IMR-90 (cell line): ENCODE results near the gene SPEG. TPM values are rescaled to one million over a fixed set of nuclear protein-coding genes. Genes with fewer than 3 reads are reported as not detected.

Experiments
- ATAC-seq: fragments of 200-7000 bp; cut with Tn5 transposase; 2 replicates; pipeline ENCODE4 v1.9.1; 2020; ENCODE audit warnings: low read depth, mild to moderate bottlenecking, moderate library complexity
- BruUV-seq: library from RNA; stranded (reverse); fragments of 400-500 nt; replicated peaks from 2 replicates; lab custom pipeline; 2021; lab: Mats Ljungman, UMichigan
- CTCF ChIA-PET: fragments of 300-600 bp; formaldehyde crosslinking; extraction: SDS; loops from one replicate; lab custom pipeline; 2021; ENCODE audit warnings: antibody characterized with exemption; lab: Yijun Ruan, JAX
- POLR2A ChIA-PET: fragments of 300-600 bp; sonication (Branson Sonifier 250); formaldehyde crosslinking; loops from one replicate; lab custom pipeline; 2022; ENCODE audit warnings: antibody characterized with exemption; ENCODE audit not compliant: unreplicated experiment; lab: Charles Lee
- DNase-seq: peaks from one replicate; pipeline ENCODE4 v3.0.0; 2013
- H2AFZ ChIP-seq: replicated peaks from 2 replicates; pipeline ENCODE3; 2013; ENCODE audit warnings: low read length, mild to moderate bottlenecking; ENCODE audit not compliant: poor library complexity
- H2AK5ac ChIP-seq: 2 replicates; pipeline ENCODE4 v1.6.1; 2013; ENCODE audit warnings: low read depth, low read length, inconsistent platforms
- H2AK9ac ChIP-seq: replicated peaks from 2 replicates; pipeline ENCODE3; 2013; ENCODE audit warnings: mild to moderate bottlenecking, low read depth, low read length, moderate library complexity; ENCODE audit not compliant: poor library complexity
- H2BK120ac ChIP-seq: 2 replicates; pipeline ENCODE4 v1.6.1; 2013; ENCODE audit warnings: low read depth, low read length, inconsistent platforms
- H2BK15ac ChIP-seq: 3 replicates; pipeline ENCODE4 v1.6.1; 2013; ENCODE audit warnings: low read depth, low read length, inconsistent platforms
- H2BK20ac ChIP-seq: 2 replicates; pipeline ENCODE4 v1.6.1; 2013; ENCODE audit warnings: low read depth, mild to moderate bottlenecking, inconsistent platforms, low read length, moderate library complexity
- H2BK5ac ChIP-seq: 2 replicates; pipeline ENCODE4 v1.6.1; 2013; ENCODE audit warnings: mild to moderate bottlenecking, low read depth, low read length, inconsistent platforms; ENCODE audit not compliant: poor library complexity, severe bottlenecking
- H3K14ac ChIP-seq: replicated peaks from 2 replicates; pipeline ENCODE4 v1.6.1; 2013; ENCODE audit warnings: low read depth, low read length, inconsistent platforms
- H3K18ac ChIP-seq: 2 replicates; pipeline ENCODE4 v1.6.1; 2013; ENCODE audit warnings: low read depth, low read length, control low read depth
- H3K23ac ChIP-seq: 2 replicates; pipeline ENCODE4 v1.6.1; 2013; ENCODE audit warnings: low read depth, low read length, inconsistent platforms
- H3K27ac ChIP-seq: 2 replicates; pipeline ENCODE4 v1.5.1; 2013; ENCODE audit warnings: mild to moderate bottlenecking, control low read depth, low read length; ENCODE audit not compliant: insufficient read depth
- H3K27me3 ChIP-seq: 2 replicates; pipeline ENCODE4 v1.6.1; 2013; ENCODE audit warnings: low read length; ENCODE audit not compliant: control insufficient read depth, insufficient read depth
- H3K36me3 ChIP-seq: 2 replicates; pipeline ENCODE4 v1.6.1; 2013; ENCODE audit warnings: low read length, mixed read lengths; ENCODE audit not compliant: control insufficient read depth, insufficient read depth
- H3K4ac ChIP-seq: 2 replicates; pipeline ENCODE4 v1.6.1; 2013; ENCODE audit warnings: low read depth, low read length, inconsistent platforms
- H3K4me1 ChIP-seq: 2 replicates; pipeline ENCODE4 v1.6.1; 2013; ENCODE audit warnings: low read length, mixed read lengths; ENCODE audit not compliant: control insufficient read depth, insufficient read depth
- H3K4me2 ChIP-seq: 2 replicates; pipeline ENCODE4 v1.6.1; 2013; ENCODE audit warnings: low read depth, mild to moderate bottlenecking, control low read depth, low read length, moderate library complexity
- H3K4me3 ChIP-seq: 2 replicates; pipeline ENCODE4 v1.5.1; 2013; ENCODE audit warnings: low read depth, mild to moderate bottlenecking, control low read depth, low read length, moderate library complexity; ENCODE audit not compliant: insufficient read depth
- H3K56ac ChIP-seq: 2 replicates; pipeline ENCODE4 v1.6.1; 2013; ENCODE audit warnings: low read length, inconsistent platforms; ENCODE audit not compliant: insufficient read depth; ENCODE audit errors: extremely low read depth
- H3K79me1 ChIP-seq, 2 experiments: 2 replicates each; pipeline ENCODE4 v1.6.1; 2013; ENCODE audit warnings: low read length in 2 of 2, inconsistent platforms in 1 of 2, low read depth in 1 of 2
- H3K9ac ChIP-seq: 2 replicates; pipeline ENCODE4 v1.6.1; 2013; ENCODE audit warnings: low read depth, low read length, control low read depth
- H3K9me1 ChIP-seq: 2 replicates; pipeline ENCODE4 v1.6.1; 2013; ENCODE audit warnings: low read length, inconsistent platforms; ENCODE audit not compliant: insufficient read depth
- H3K9me3 ChIP-seq: 2 replicates; pipeline ENCODE4 v1.6.1; 2013; ENCODE audit warnings: low read length; ENCODE audit not compliant: control insufficient read depth, insufficient read depth
- H4K20me1 ChIP-seq: 2 replicates; pipeline ENCODE4 v1.6.1; 2013; ENCODE audit warnings: low read length, inconsistent platforms; ENCODE audit not compliant: insufficient read depth
- H4K5ac ChIP-seq: 2 replicates; pipeline ENCODE4 v1.6.1; 2013; ENCODE audit warnings: mild to moderate bottlenecking, low read depth, low read length, control low read depth
- H4K8ac ChIP-seq, 2 experiments: 2 replicates each; pipeline ENCODE4 v1.6.1; 2013; ENCODE audit warnings: low read depth in 2 of 2, low read length in 2 of 2, control low read depth in 1 of 2, inconsistent platforms in 1 of 2
- H4K91ac ChIP-seq: 2 replicates; pipeline ENCODE4 v1.6.1; 2013; ENCODE audit warnings: low read depth, low read length, inconsistent platforms; ENCODE audit not compliant: insufficient read depth
- BHLHE40 ChIP-seq: fragments of 150-350 bp; IDR thresholded peaks from 2 replicates; pipeline ENCODE4 v1.6.1; 2016; ENCODE audit warnings: mild to moderate bottlenecking, low read depth, low read length
- CEBPB ChIP-seq: IDR thresholded peaks from 2 replicates; pipeline ENCODE4 v1.6.1; 2012; ENCODE audit warnings: low read depth, low read length, improper control_type of control experiment
- CHD1 ChIP-seq: IDR thresholded peaks from 2 replicates; pipeline ENCODE4 v1.6.1; 2012; ENCODE audit warnings: low read depth, low read length, improper control_type of control experiment
- FOS ChIP-seq: fragments of 150-350 bp; IDR thresholded peaks from 2 replicates; pipeline ENCODE4 v1.6.1; 2016; ENCODE audit warnings: low read depth, low read length
- MAFK ChIP-seq: IDR thresholded peaks from 2 replicates; pipeline ENCODE4 v1.6.1; 2012; ENCODE audit warnings: low read depth, low read length, improper control_type of control experiment
- MAZ ChIP-seq: IDR thresholded peaks from 2 replicates; pipeline ENCODE4 v1.6.1; 2012; ENCODE audit warnings: low read depth, mild to moderate bottlenecking, low read length, improper control_type of control experiment, moderate library complexity, borderline replicate concordance
- MXI1 ChIP-seq: IDR thresholded peaks from 2 replicates; pipeline ENCODE4 v1.6.1; 2012; ENCODE audit warnings: low read depth, mild to moderate bottlenecking, low read length, moderate library complexity, borderline replicate concordance
- NFE2L2 ChIP-seq: fragments of 150-350 bp; IDR thresholded peaks from 2 replicates; pipeline ENCODE4 v1.6.1; 2016; ENCODE audit warnings: low read depth, mild to moderate bottlenecking, low read length
- POLR2A ChIP-seq: IDR thresholded peaks from 2 replicates; pipeline ENCODE4 v1.6.1; 2012; ENCODE audit warnings: mild to moderate bottlenecking, low read depth, low read length
- RAD21 ChIP-seq: IDR thresholded peaks from 2 replicates; pipeline ENCODE4 v1.6.1; 2012; ENCODE audit warnings: low read length, improper control_type of control experiment
- RCOR1 ChIP-seq: IDR thresholded peaks from 2 replicates; pipeline ENCODE4 v1.6.1; 2012; ENCODE audit warnings: mild to moderate bottlenecking, low read length, improper control_type of control experiment; ENCODE audit not compliant: insufficient replicate concordance
- RFX5 ChIP-seq: IDR thresholded peaks from 2 replicates; pipeline ENCODE4 v1.8.0; 2012; ENCODE audit warnings: low read depth, mild to moderate bottlenecking, low read length, moderate library complexity
- SMC3 ChIP-seq: fragments of 150-350 bp; IDR thresholded peaks from 2 replicates; pipeline ENCODE4 v1.6.1; 2016; ENCODE audit warnings: low read depth, mild to moderate bottlenecking, antibody characterized with exemption, low read length, moderate library complexity
- WGBS, 2 experiments: methylation state at CpG; one replicate each; pipeline versions ENCODE4 v1.1.5 to v1.1.7; 2013; ENCODE audit warnings: missing lambda C conversion rate in 2 of 2; ENCODE audit not compliant: insufficient read length in 1 of 2; ENCODE audit errors: extremely low coverage in 2 of 2; 5-methylcytosine and 5-hydroxymethylcytosine counted together
- dilution Hi-C: fragments of 300-500 bp; cut with HindIII; formaldehyde crosslinking; loops from one replicate; pipeline ENCODE4 v1.14.3; 2018; ENCODE audit warnings: low sequenced_read_pairs; ENCODE audit not compliant: unreplicated experiment
- in situ Hi-C: fragments of 300-500 bp; cut with MboI; formaldehyde crosslinking; loops from 3 replicates; pipeline ENCODE4 v1.14.3; 2019; ENCODE audit warnings: low sequenced_read_pairs, inconsistent platforms, mixed read lengths
- intact Hi-C: fragments of 100-400 bp; cut with micrococcal nuclease; formaldehyde crosslinking; loops from 2 replicates; pipeline ENCODE4 v1.10.0; 2022
- polyA plus RNA-seq, 3 experiments: library from polyadenylated mRNA; depleted of rRNA; stranded (reverse); fragments of >200 nt; gene quantifications; 2 replicates each; pipeline ENCODE4 v1.2.3, GENCODE V29; 2012; ENCODE audit warnings: low replicate concordance in 1 of 3
- total RNA-seq: library from RNA; depleted of rRNA; stranded (reverse); fragments of >200 nt; gene quantifications from 2 replicates; pipeline ENCODE4 v1.2.3, GENCODE V29; 2012
- TF ChIP-seq, protein P1 (sequence below): fragments of 150-350 bp; IDR thresholded peaks from 2 replicates; pipeline ENCODE4 v1.6.1; 2017; ENCODE audit warnings: mild to moderate bottlenecking, antibody characterized with exemption, low read length, low read depth
- TF ChIP-seq, protein P2 (sequence below): fragments of 150-350 bp; IDR thresholded peaks from 2 replicates; pipeline ENCODE4 v1.6.1; 2016; ENCODE audit warnings: low read depth, mild to moderate bottlenecking, low read length, moderate library complexity, borderline replicate concordance
- TF ChIP-seq, protein P3 (sequence below): conservative IDR thresholded peaks from 2 replicates; pipeline ENCODE4 v1.5.1; 2012; ENCODE audit warnings: mild to moderate bottlenecking, low read depth, low read length, improper control_type of control experiment

Gene SPEG
- total and polyA plus RNA-seq, 2 of the 4 experiments (the other 2 are of a cell fraction), result 6.8 to 81.6 TPM

DNA sequence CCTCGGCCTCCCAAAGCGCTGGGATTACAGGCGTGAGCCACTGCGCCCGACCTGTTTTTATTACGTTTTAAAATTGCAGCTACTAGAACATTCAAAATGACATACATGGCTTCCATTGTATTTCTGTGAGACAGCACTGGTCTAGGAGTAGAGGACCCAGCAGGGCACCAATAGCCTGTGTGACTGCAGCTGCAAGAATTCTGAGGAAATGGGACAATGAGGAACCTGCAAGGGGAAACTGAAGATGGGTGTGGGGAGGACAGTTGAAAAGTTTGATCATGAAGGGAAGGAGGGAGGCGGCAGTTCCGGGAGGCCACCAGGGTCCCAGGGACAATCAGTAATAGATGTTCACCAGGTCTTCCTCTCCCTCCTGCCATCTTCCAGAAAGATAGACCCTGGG is 33.0 kb upstream of the SPEG start:
- Histone ChIP-seq H3K27me3 (no peaks in the 10 kb centered on the region; the same call in 1 of the 2 replicates), H3K9me1 (peaks cover 7% of the 10 kb centered on the region), H3K4me2 (no peak overlapping the region), H3K4me3 (no peak overlapping the region), H3K23ac (no peak overlapping the region), H3K79me1 (no peaks in the 10 kb centered on the region), H2AFZ (no peak overlapping the region), H4K5ac (no peak overlapping the region), H3K18ac (no peak overlapping the region), H3K14ac (no peak overlapping the region), H2AK5ac (no peak overlapping the region), H3K4ac (no peak overlapping the region), H4K20me1 (no peaks in the 10 kb centered on the region), H2BK5ac (no peak overlapping the region), H3K56ac (no peak overlapping the region), H3K9me3 (no peaks in the 10 kb centered on the region), H3K4me1 (peaks cover 14% of the 10 kb centered on the region), H4K91ac (no peak overlapping the region), H3K9ac (no peak overlapping the region), H2BK120ac (no peak overlapping the region), H4K8ac (no peak overlapping the region), H3K27ac (no peak overlapping the region), H2BK20ac (no peak overlapping the region), H2AK9ac (no peak overlapping the region), H3K36me3 (no peaks in the 10 kb centered on the region), H2BK15ac (no peak overlapping the region)
- in situ Hi-C loops (loop anchor here (5.0 kb wide), 1 partner anchor 131 kb away; no protein-coding TSS in a partner anchor), dilution Hi-C loops (no loop called here), intact Hi-C loops (loop anchor here (2.0 kb wide), 1 partner anchor 51 kb away; no protein-coding TSS in a partner anchor)
- no CpG with 5 or more reads among the region's 8 CpGs for WGBS, 2 experiments
- no peak for ATAC-seq
- no TSS peak for BruUV-seq
- POLR2A ChIA-PET, result no interaction called here
- CTCF ChIA-PET, result interaction anchor here (1.2 to 4.0 kb wide), 4 partner anchors 9 to 129 kb away, joined by 4 to 36 read pairs (median 10); a partner anchor contains a TSS
- TF ChIP-seq FOS (no peak), MXI1 (no peak), RCOR1 (no peak), NFE2L2 (no peak), MAZ (no peak), RAD21 (no peak), CHD1 (no peak), SMC3 (no peak), RFX5 (no peak), CEBPB (no peak), POLR2A (no peak), MAFK (no peak), BHLHE40 (no peak)
- TF ChIP-seq, protein P1, sequence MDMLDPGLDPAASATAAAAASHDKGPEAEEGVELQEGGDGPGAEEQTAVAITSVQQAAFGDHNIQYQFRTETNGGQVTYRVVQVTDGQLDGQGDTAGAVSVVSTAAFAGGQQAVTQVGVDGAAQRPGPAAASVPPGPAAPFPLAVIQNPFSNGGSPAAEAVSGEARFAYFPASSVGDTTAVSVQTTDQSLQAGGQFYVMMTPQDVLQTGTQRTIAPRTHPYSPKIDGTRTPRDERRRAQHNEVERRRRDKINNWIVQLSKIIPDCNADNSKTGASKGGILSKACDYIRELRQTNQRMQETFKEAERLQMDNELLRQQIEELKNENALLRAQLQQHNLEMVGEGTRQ, result no peak
- TF ChIP-seq, protein P2, sequence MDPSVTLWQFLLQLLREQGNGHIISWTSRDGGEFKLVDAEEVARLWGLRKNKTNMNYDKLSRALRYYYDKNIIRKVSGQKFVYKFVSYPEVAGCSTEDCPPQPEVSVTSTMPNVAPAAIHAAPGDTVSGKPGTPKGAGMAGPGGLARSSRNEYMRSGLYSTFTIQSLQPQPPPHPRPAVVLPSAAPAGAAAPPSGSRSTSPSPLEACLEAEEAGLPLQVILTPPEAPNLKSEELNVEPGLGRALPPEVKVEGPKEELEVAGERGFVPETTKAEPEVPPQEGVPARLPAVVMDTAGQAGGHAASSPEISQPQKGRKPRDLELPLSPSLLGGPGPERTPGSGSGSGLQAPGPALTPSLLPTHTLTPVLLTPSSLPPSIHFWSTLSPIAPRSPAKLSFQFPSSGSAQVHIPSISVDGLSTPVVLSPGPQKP, result no peak
- TF ChIP-seq, protein P3, sequence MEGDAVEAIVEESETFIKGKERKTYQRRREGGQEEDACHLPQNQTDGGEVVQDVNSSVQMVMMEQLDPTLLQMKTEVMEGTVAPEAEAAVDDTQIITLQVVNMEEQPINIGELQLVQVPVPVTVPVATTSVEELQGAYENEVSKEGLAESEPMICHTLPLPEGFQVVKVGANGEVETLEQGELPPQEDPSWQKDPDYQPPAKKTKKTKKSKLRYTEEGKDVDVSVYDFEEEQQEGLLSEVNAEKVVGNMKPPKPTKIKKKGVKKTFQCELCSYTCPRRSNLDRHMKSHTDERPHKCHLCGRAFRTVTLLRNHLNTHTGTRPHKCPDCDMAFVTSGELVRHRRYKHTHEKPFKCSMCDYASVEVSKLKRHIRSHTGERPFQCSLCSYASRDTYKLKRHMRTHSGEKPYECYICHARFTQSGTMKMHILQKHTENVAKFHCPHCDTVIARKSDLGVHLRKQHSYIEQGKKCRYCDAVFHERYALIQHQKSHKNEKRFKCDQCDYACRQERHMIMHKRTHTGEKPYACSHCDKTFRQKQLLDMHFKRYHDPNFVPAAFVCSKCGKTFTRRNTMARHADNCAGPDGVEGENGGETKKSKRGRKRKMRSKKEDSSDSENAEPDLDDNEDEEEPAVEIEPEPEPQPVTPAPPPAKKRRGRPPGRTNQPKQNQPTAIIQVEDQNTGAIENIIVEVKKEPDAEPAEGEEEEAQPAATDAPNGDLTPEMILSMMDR, result no peak
- DNase-seq, result no peak
